Measurements from ENCODE around the gene AFF3. TPM values are rescaled to one million over a fixed set of nuclear protein-coding genes. Genes with fewer than 3 reads are reported as not detected.

Gene AFF3
- total RNA-seq, 6 experiments from 2014 or later, result 0.80 to 8.2 (median 6.8) TPM

GRCh38 chr2:99900556-99900955, 241.8 kb downstream of the AFF3 start:
- H3K9me3 Mint-ChIP-seq, result no peaks in the 10 kb centered on the region
- no peaks in the 10 kb centered on the region for H3K36me3 Mint-ChIP-seq (ENCODE audit: low read depth)
- no peak for DNase-seq
- H3K4me1 Mint-ChIP-seq (ENCODE audit: low read depth), result no peaks in the 10 kb centered on the region
- H3K27ac Mint-ChIP-seq, result no peak overlapping the region
- H3K4me3 Mint-ChIP-seq, result no peak overlapping the region
- TF ChIP-seq, protein P1, sequence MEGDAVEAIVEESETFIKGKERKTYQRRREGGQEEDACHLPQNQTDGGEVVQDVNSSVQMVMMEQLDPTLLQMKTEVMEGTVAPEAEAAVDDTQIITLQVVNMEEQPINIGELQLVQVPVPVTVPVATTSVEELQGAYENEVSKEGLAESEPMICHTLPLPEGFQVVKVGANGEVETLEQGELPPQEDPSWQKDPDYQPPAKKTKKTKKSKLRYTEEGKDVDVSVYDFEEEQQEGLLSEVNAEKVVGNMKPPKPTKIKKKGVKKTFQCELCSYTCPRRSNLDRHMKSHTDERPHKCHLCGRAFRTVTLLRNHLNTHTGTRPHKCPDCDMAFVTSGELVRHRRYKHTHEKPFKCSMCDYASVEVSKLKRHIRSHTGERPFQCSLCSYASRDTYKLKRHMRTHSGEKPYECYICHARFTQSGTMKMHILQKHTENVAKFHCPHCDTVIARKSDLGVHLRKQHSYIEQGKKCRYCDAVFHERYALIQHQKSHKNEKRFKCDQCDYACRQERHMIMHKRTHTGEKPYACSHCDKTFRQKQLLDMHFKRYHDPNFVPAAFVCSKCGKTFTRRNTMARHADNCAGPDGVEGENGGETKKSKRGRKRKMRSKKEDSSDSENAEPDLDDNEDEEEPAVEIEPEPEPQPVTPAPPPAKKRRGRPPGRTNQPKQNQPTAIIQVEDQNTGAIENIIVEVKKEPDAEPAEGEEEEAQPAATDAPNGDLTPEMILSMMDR (IDR thresholded peaks at IDR 0.05), result no peak
- H3K27me3 Mint-ChIP-seq (ENCODE audit: insufficient read depth), result peaks cover 16% of the 10 kb centered on the region

- H3K27ac Mint-ChIP-seq, result no peak overlapping the region
- TF ChIP-seq, protein P1 (IDR thresholded peaks at IDR 0.05), result no peak
- H3K27me3 Mint-ChIP-seq (ENCODE audit: insufficient read depth), result peaks cover 14% of the 10 kb centered on the region
- no peaks in the 10 kb centered on the region for H3K4me1 Mint-ChIP-seq (ENCODE audit: low read depth)
- no peak for DNase-seq
- no peaks in the 10 kb centered on the region for H3K9me3 Mint-ChIP-seq
- no peaks in the 10 kb centered on the region; the same call in 1 of the 2 replicates for H3K36me3 Mint-ChIP-seq (ENCODE audit: low read depth)
- H3K4me3 Mint-ChIP-seq, result no peak overlapping the region
These were observed 242.5 kb downstream of the AFF3 start for GRCh38 chr2:99899882-99900281.

- Mint-ChIP-seq H3K27ac (no peak overlapping the region), H3K27me3 (ENCODE audit: insufficient read depth) (peaks cover 14% of the 10 kb centered on the region), H3K36me3 (ENCODE audit: low read depth) (no peaks in the 10 kb centered on the region; the same call in 1 of the 2 replicates), H3K4me3 (no peak overlapping the region), H3K4me1 (ENCODE audit: low read depth) (no peaks in the 10 kb centered on the region), H3K9me3 (no peaks in the 10 kb centered on the region)
- TF ChIP-seq, protein P1 (IDR thresholded peaks at IDR 0.05), result no peak
- no peak for DNase-seq
These were observed 243.1 kb downstream of the AFF3 start for GRCh38 chr2:99899058-99899855.

- H3K4me3 Mint-ChIP-seq, result no peak overlapping the region
- H3K9me3 Mint-ChIP-seq, result no peaks in the 10 kb centered on the region
- H3K4me1 Mint-ChIP-seq (ENCODE audit: low read depth), result no peaks in the 10 kb centered on the region
- DNase-seq, result no peak
- TF ChIP-seq, protein P1 (IDR thresholded peaks at IDR 0.05), result no peak
- peaks cover 14% of the 10 kb centered on the region for H3K27me3 Mint-ChIP-seq (ENCODE audit: insufficient read depth)
- no peaks in the 10 kb centered on the region; the same call in 1 of the 2 replicates for H3K36me3 Mint-ChIP-seq (ENCODE audit: low read depth)
- H3K27ac Mint-ChIP-seq, result no peak overlapping the region
These were observed 243.9 kb downstream of the AFF3 start for GRCh38 chr2:99898336-99899048.

DNA sequence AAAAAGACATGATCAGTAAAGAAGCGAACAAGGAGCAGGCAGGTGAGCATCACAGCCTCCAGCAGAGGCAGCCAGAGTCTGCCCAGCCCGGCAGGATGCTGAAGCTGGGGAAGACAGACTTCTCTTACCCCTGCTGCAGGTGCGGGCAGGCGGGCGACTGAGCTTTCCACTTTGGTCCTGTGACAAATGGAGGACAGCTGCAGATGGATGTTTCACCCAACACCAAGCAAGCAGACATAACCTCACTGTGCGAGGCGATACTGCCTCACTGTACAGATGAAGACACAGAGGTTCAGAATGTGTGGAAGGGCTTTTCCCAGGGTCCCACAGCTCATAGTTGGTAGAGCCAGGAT, 251.0 kb downstream of the AFF3 start:
- no peaks in the 10 kb centered on the region; the same call in 1 of the 2 replicates for H3K36me3 Mint-ChIP-seq (ENCODE audit: low read depth)
- H3K27ac Mint-ChIP-seq, result no peak overlapping the region
- TF ChIP-seq, protein P1 (IDR thresholded peaks at IDR 0.05), result no peak

More for the DNA sequence above, 251.0 kb downstream of the AFF3 start:
- H3K9me3 Mint-ChIP-seq, result no peaks in the 10 kb centered on the region
- no peak overlapping the region for H3K4me3 Mint-ChIP-seq
- H3K27me3 Mint-ChIP-seq (ENCODE audit: insufficient read depth), result peaks cover 5% of the 10 kb centered on the region; the same call in 1 of the 2 replicates
- no peaks in the 10 kb centered on the region for H3K4me1 Mint-ChIP-seq (ENCODE audit: low read depth)
- no peak for DNase-seq

All from HFFc6 (cell line).